Karpas-422 (cell line): Measurements from ENCODE around the gene RAB44. TPM values are rescaled to one million over a fixed set of nuclear protein-coding genes. Genes with fewer than 3 reads are reported as not detected.
A peak's percentile ranks its signal among the peaks of the same experiment; 100 is the strongest.

Experiments used
- DNase-seq: peaks from one replicate; pipeline ENCODE4 v3.0.0-alpha.2; 2015
- H2AFZ ChIP-seq: fragments of 200-600 bp; sonication (generic); 2 replicates; pipeline ENCODE4 v1.6.1; 2014; ENCODE audit warnings: antibody characterized with exemption, low read length, mixed read lengths
- H3K27ac ChIP-seq: fragments of 200-600 bp; sonication (generic); 2 replicates; pipeline ENCODE4 v1.5.1; 2014; ENCODE audit warnings: mild to moderate bottlenecking, low read length, moderate library complexity
- H3K27me3 ChIP-seq: fragments of 200-600 bp; sonication (generic); 2 replicates; pipeline ENCODE4 v1.6.1; 2014; ENCODE audit warnings: low read length, mixed read lengths
- H3K36me3 ChIP-seq: fragments of 200-600 bp; sonication (generic); 2 replicates; pipeline ENCODE4 v1.6.1; 2014; ENCODE audit warnings: low read length, mixed read lengths; ENCODE audit not compliant: insufficient read depth
- H3K4me1 ChIP-seq: fragments of 200-600 bp; sonication (generic); 2 replicates; pipeline ENCODE4 v1.6.1; 2014; ENCODE audit warnings: mild to moderate bottlenecking, low read length, mixed read lengths
- H3K4me2 ChIP-seq: fragments of 200-600 bp; sonication (generic); 2 replicates; pipeline ENCODE4 v1.6.1; 2014; ENCODE audit warnings: low read length, low read depth, mild to moderate bottlenecking; ENCODE audit not compliant: poor library complexity, severe bottlenecking
- H3K4me3 ChIP-seq: fragments of 200-600 bp; sonication (generic); 2 replicates; pipeline ENCODE4 v1.5.1; 2014; ENCODE audit warnings: mild to moderate bottlenecking, antibody characterized with exemption, low read length, mixed read lengths
- H3K79me2 ChIP-seq: fragments of 200-600 bp; sonication (generic); 2 replicates; pipeline ENCODE4 v1.6.1; 2014; ENCODE audit warnings: mild to moderate bottlenecking, low read length, mixed read lengths
- H3K9ac ChIP-seq: fragments of 200-600 bp; sonication (generic); 2 replicates; pipeline ENCODE4 v1.6.0; 2014; ENCODE audit warnings: low read length
- H3K9me2 ChIP-seq: fragments of 200-600 bp; sonication (generic), shearing (Covaris generic); replicated peaks from 2 replicates; pipeline ENCODE4 v1.6.0; 2014; ENCODE audit warnings: mild to moderate bottlenecking, low read length, moderate library complexity; ENCODE audit not compliant: insufficient read depth
- H3K9me3 ChIP-seq: fragments of 300-700, 200-600 bp; sonication (generic); 2 replicates; pipeline ENCODE4 v1.6.1; 2014; ENCODE audit warnings: low read length, mixed read lengths
- H4K20me1 ChIP-seq: fragments of 200-600 bp; sonication (generic); 2 replicates; pipeline ENCODE4 v1.6.1; 2014; ENCODE audit warnings: mild to moderate bottlenecking, antibody characterized with exemption, low read length, low read depth; ENCODE audit not compliant: insufficient read depth
- total RNA-seq: library from RNA; depleted of rRNA; stranded (reverse); fragments of >200 nt; shearing (Covaris generic); gene quantifications from 2 replicates; pipeline ENCODE4 v1.2.3, GENCODE V29; 2014; ENCODE audit warnings: low replicate concordance

RAB44 gene
- total RNA-seq, 1 experiment from 2014 or later: not detected

- H3K4me2 ChIP-seq: no peak overlapping the region
- H3K4me1 ChIP-seq: peaks cover 42% of the 10 kb centered on the region
- no peak overlapping the region for H3K27ac ChIP-seq
- H3K9me2 ChIP-seq: no peaks in the 10 kb centered on the region
- H3K9ac ChIP-seq: no peak overlapping the region
- H2AFZ ChIP-seq: no peak overlapping the region
- DNase-seq: no peak
- H3K36me3 ChIP-seq: no peaks in the 10 kb centered on the region
- 0 out of 2 replicates have a peak, but pooled peaks cover 3% of the 10 kb centered on the region for H4K20me1 ChIP-seq
- H3K27me3 ChIP-seq: no peaks in the 10 kb centered on the region
- no peaks in the 10 kb centered on the region for H3K79me2 ChIP-seq
- H3K4me3 ChIP-seq: no peak overlapping the region
- no peaks in the 10 kb centered on the region for H3K9me3 ChIP-seq
These were observed 73.5 kb downstream of the RAB44 start for GRCh38 chr6:36771145-36771544.

DNA sequence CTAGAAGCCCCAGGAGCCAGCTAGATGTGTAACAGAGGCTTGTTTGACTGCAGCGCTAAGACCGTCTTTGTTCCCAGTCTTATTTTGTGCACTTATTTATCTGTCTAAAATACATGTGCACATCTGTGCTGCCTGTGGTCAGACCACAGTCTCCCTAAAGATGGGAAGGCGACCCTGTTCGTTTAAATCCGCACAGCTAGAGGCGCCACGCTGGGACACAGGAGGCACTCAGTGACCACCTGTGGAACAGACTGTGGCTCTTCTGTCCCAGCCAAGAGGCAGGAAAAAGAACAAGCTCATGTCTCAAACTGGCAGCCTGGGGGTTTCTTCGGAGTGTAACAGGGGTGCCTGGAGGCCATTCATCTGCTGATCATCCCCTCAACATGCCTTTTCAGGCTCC lies 74.8 kb downstream of the RAB44 start:
- no peaks in the 10 kb centered on the region for H3K79me2 ChIP-seq
- H4K20me1 ChIP-seq: 0 out of 2 replicates have a peak, but pooled peaks cover 3% of the 10 kb centered on the region
- H3K9me3 ChIP-seq: no peaks in the 10 kb centered on the region
- no peak overlapping the region for H3K4me3 ChIP-seq
- peaks cover 31% of the 10 kb centered on the region for H3K4me1 ChIP-seq
- no peak overlapping the region for H2AFZ ChIP-seq
- no peak overlapping the region for H3K27ac ChIP-seq
- DNase-seq: no peak
- no peaks in the 10 kb centered on the region for H3K9me2 ChIP-seq
- H3K27me3 ChIP-seq: no peaks in the 10 kb centered on the region
- no peak overlapping the region for H3K4me2 ChIP-seq
- H3K9ac ChIP-seq: no peak overlapping the region
- no peaks in the 10 kb centered on the region for H3K36me3 ChIP-seq

DNA sequence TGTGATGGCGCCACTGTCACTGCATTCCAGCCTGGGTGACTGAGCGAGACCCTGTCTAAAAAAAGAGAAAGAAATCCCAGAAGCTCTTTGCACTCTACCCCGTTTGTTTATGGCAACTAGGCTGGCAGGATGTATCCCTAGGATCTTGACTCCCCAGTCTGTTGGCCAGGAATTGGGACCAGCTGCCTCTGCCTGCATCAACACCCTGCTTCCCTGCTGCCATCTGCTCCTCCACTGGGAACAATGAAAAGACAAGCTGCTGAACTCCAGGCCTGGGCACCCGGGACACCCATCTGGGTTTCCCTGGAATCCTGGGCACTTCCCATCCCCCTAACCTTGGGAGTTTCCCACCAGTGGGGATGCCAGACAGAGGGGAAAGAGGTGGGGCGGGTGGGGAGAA lies 76.7 kb downstream of the RAB44 start:
- Histone ChIP-seq H3K27me3 (no peaks in the 10 kb centered on the region), H3K27ac (no peak overlapping the region), H2AFZ (no peak overlapping the region), H3K9me3 (no peaks in the 10 kb centered on the region), H3K9ac (no peak overlapping the region), H3K4me3 (no peak overlapping the region), H4K20me1 (0 out of 2 replicates have a peak, but pooled peaks cover 3% of the 10 kb centered on the region), H3K4me2 (no peak overlapping the region), H3K9me2 (no peaks in the 10 kb centered on the region), H3K36me3 (no peaks in the 10 kb centered on the region), H3K4me1 (peaks cover 14% of the 10 kb centered on the region), H3K79me2 (no peaks in the 10 kb centered on the region)
- no peak for DNase-seq

GRCh38 chr6:36776167-36776566 lies 78.5 kb downstream of the RAB44 start:
- Histone ChIP-seq H3K9me3 (no peaks in the 10 kb centered on the region), H3K27ac (no peak overlapping the region), H3K4me1 (peaks cover 13% of the 10 kb centered on the region), H2AFZ (no peak overlapping the region), H3K4me3 (no peak overlapping the region), H3K9me2 (no peaks in the 10 kb centered on the region), H3K79me2 (no peaks in the 10 kb centered on the region), H3K27me3 (no peaks in the 10 kb centered on the region), H3K4me2 (no peak overlapping the region), H4K20me1 (0 out of 2 replicates have a peak, but pooled peaks cover 3% of the 10 kb centered on the region), H3K36me3 (no peaks in the 10 kb centered on the region), H3K9ac (no peak overlapping the region)
- no peak for DNase-seq

- H3K27me3 ChIP-seq: no peaks in the 10 kb centered on the region
- H3K4me3 ChIP-seq: no peak overlapping the region
- H2AFZ ChIP-seq: no peak overlapping the region
- H3K4me1 ChIP-seq: peaks cover 25% of the 10 kb centered on the region
- DNase-seq: no peak
- H4K20me1 ChIP-seq: 0 out of 2 replicates have a peak, but pooled peaks cover 3% of the 10 kb centered on the region
- no peaks in the 10 kb centered on the region for H3K79me2 ChIP-seq
- no peak overlapping the region for H3K4me2 ChIP-seq
- no peak overlapping the region for H3K9ac ChIP-seq
- H3K36me3 ChIP-seq: no peaks in the 10 kb centered on the region
- H3K27ac ChIP-seq: no peak overlapping the region
- H3K9me3 ChIP-seq: no peaks in the 10 kb centered on the region
- H3K9me2 ChIP-seq: no peaks in the 10 kb centered on the region
These were observed 80.2 kb downstream of the RAB44 start for GRCh38 chr6:36777801-36778200.

- Histone ChIP-seq H3K4me1 (peaks cover 25% of the 10 kb centered on the region), H3K4me3 (no peak overlapping the region), H3K36me3 (no peaks in the 10 kb centered on the region), H2AFZ (no peak overlapping the region), H3K4me2 (no peak overlapping the region), H3K9me3 (no peaks in the 10 kb centered on the region), H3K79me2 (no peaks in the 10 kb centered on the region), H3K9ac (no peak overlapping the region), H4K20me1 (no peaks in the 10 kb centered on the region), H3K27ac (no peak overlapping the region), H3K27me3 (no peaks in the 10 kb centered on the region), H3K9me2 (no peaks in the 10 kb centered on the region)
- no peak for DNase-seq
These were observed 81.6 kb downstream of the RAB44 start for GRCh38 chr6:36779227-36779626.

GRCh38 chr6:36780442-36781177 lies 83.0 kb downstream of the RAB44 start:
- Histone ChIP-seq H3K79me2 (no peaks in the 10 kb centered on the region), H3K27ac (no peak overlapping the region), H4K20me1 (no peaks in the 10 kb centered on the region), H3K9me3 (no peaks in the 10 kb centered on the region), H3K36me3 (no peaks in the 10 kb centered on the region), H3K4me2 (peak overlapping the region; percentile 24), H3K9ac (peak overlapping the region; percentile 53; the same call in 1 of the 2 replicates), H3K4me3 (no peak overlapping the region), H3K4me1 (peaks cover 25% of the 10 kb centered on the region), H2AFZ (no peak overlapping the region), H3K27me3 (no peaks in the 10 kb centered on the region), H3K9me2 (no peaks in the 10 kb centered on the region)
- peak; percentile 51 for DNase-seq

DNA sequence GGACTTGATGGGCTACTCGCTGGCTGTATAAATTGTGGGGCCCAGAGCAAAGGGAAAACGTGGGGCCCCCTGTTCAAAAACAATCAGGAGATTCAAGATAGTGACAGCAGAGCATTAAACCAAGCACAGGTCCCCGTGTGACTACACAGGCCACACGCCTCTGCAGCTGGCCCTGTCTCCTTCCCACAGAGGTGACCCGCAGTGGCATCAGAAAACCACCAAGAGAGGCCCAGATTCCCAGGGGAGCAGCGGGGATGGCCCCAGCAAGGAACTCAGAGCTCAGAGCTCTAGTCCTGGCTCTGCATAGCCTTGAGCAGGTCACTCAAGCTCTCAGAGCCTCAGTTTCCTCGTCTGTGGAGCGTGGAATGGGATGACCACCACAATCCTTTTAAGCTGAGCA lies 84.0 kb downstream of the RAB44 start:
- H3K79me2 ChIP-seq: no peaks in the 10 kb centered on the region
- H3K4me3 ChIP-seq: no peak overlapping the region
- H3K4me2 ChIP-seq: peak overlapping the region; percentile 24
- no peaks in the 10 kb centered on the region for H3K9me3 ChIP-seq
- H3K27ac ChIP-seq: no peak overlapping the region
- no peaks in the 10 kb centered on the region for H3K9me2 ChIP-seq
- peak overlapping the region; percentile 53 for H3K9ac ChIP-seq
- H3K27me3 ChIP-seq: no peaks in the 10 kb centered on the region
- no peak overlapping the region for H2AFZ ChIP-seq
- peaks cover 25% of the 10 kb centered on the region for H3K4me1 ChIP-seq
- H4K20me1 ChIP-seq: no peaks in the 10 kb centered on the region
- no peak for DNase-seq
- no peaks in the 10 kb centered on the region for H3K36me3 ChIP-seq
